Neural cell (in vitro differentiated cells): ENCODE data around the gene NUDC.

Experiments used
- RAD21 ChIP-seq: fragments of 450-650 bp; conservative IDR thresholded peaks from 2 replicates; pipeline ENCODE4 v1.6.1; 2014; ENCODE audit warnings: antibody characterized with exemption, mild to moderate bottlenecking, moderate library complexity
- TF ChIP-seq, protein P1 (sequence below): fragments of 450-650 bp; IDR thresholded peaks from 2 replicates; pipeline ENCODE4 v1.5.1; 2014; ENCODE audit warnings: antibody characterized with exemption, mild to moderate bottlenecking, moderate library complexity; ENCODE audit not compliant: poor library complexity, severe bottlenecking

DNA sequence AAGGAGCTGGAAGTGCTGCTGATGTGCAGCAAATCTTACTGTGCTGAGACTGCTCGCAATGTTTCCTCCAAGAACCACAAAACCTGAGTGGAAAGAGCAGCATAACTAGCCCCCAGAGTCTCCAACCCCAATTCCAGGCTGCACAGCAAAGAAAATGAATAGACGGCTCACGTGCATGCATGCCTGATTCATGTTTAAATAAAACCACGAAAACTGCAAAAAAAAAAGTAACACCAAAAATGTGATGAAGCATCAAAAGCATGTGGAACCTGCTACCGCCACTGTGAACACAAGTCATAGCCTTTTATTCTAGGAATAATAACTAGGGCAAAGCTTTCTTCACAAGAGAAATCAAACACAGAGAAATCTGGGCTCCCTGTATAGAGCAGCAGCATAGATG lies 62.3 kb downstream of the NUDC start:
- TF ChIP-seq, protein P1, sequence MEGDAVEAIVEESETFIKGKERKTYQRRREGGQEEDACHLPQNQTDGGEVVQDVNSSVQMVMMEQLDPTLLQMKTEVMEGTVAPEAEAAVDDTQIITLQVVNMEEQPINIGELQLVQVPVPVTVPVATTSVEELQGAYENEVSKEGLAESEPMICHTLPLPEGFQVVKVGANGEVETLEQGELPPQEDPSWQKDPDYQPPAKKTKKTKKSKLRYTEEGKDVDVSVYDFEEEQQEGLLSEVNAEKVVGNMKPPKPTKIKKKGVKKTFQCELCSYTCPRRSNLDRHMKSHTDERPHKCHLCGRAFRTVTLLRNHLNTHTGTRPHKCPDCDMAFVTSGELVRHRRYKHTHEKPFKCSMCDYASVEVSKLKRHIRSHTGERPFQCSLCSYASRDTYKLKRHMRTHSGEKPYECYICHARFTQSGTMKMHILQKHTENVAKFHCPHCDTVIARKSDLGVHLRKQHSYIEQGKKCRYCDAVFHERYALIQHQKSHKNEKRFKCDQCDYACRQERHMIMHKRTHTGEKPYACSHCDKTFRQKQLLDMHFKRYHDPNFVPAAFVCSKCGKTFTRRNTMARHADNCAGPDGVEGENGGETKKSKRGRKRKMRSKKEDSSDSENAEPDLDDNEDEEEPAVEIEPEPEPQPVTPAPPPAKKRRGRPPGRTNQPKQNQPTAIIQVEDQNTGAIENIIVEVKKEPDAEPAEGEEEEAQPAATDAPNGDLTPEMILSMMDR: no peak
- no peak for TF ChIP-seq RAD21
